B cell (primary cell): ENCODE results near the gene TBX1. TPM values are rescaled to one million over a fixed set of nuclear protein-coding genes. Genes with fewer than 3 reads are reported as not detected.

ENCODE experiments used
- ATAC-seq: fragments of 200-7000 bp; cut with Tn5 transposase; one replicate; pipeline ENCODE4 v1.10.0; 2021; ENCODE audit warnings: low read depth, mild to moderate bottlenecking, moderate number of reproducible peaks, moderate library complexity
- CTCF ChIA-PET: fragments of 350-600 bp; sonication (Branson Sonifier 250); formaldehyde crosslinking; loops from one replicate; lab custom pipeline; 2021; ENCODE audit warnings: antibody characterized with exemption, inconsistent platforms; lab: Charles Lee
- POLR2A ChIA-PET: fragments of 350-600 bp; sonication (Branson Sonifier 250); formaldehyde crosslinking; loops from one replicate; lab custom pipeline; 2021; ENCODE audit warnings: antibody characterized with exemption; lab: Charles Lee
- DNase-seq: peaks from one replicate; pipeline ENCODE4 v3.0.0; 2013
- H2AFZ ChIP-seq: 2 replicates; pipeline ENCODE4 v1.6.1; 2012; ENCODE audit warnings: mild to moderate bottlenecking, low read depth, low read length; ENCODE audit not compliant: insufficient read depth, poor library complexity, severe bottlenecking
- H3K27ac ChIP-seq, 2 donors: 1 replicate in 1 of 2; 2 replicates in 1 of 2; pipeline ENCODE4 v1.5.1; 2012 to 2013; ENCODE audit warnings: low read length in 2 of 2, mild to moderate bottlenecking in 2 of 2, moderate library complexity in 1 of 2
- H3K27me3 ChIP-seq, 4 experiments: fragments of 200-600 bp in 1 of 4; sonication (generic) in 1 of 4; replicated peaks in 1 of 4; 1 replicate in 2 of 4; 2 replicates in 2 of 4; pipeline versions ENCODE4 v1.6.1 to v1.7.0; 2013 to 2016; ENCODE audit warnings: low read length in 3 of 4, mild to moderate bottlenecking in 2 of 4, mixed read lengths in 1 of 4, moderate library complexity in 1 of 4; ENCODE audit not compliant: insufficient read depth in 4 of 4, control insufficient read depth in 3 of 4; ENCODE audit errors: control extremely low read depth in 1 of 4
- H3K36me3 ChIP-seq, 2 experiments: replicated peaks in 1 of 2; 1 replicate in 1 of 2; 2 replicates in 1 of 2; pipeline versions ENCODE4 v1.6.1 to v1.7.1; 2013; ENCODE audit warnings: low read length in 1 of 2; ENCODE audit not compliant: insufficient read depth in 2 of 2, control insufficient read depth in 1 of 2; ENCODE audit errors: control extremely low read depth in 1 of 2, extremely low read depth in 1 of 2
- H3K4me1 ChIP-seq, 2 donors: fragments of 200-600 bp in 1 of 2; sonication (generic) in 1 of 2; 1 replicate in 1 of 2; 2 replicates in 1 of 2; pipeline versions ENCODE4 v1.5.1 to v1.6.1; 2013 to 2017; ENCODE audit warnings: low read length in 2 of 2; ENCODE audit not compliant: control insufficient read depth in 2 of 2, insufficient read depth in 2 of 2
- H3K4me2 ChIP-seq: replicated peaks from 2 replicates; pipeline ENCODE3; 2012; ENCODE audit warnings: mild to moderate bottlenecking, low read depth, low read length; ENCODE audit not compliant: poor library complexity, severe bottlenecking
- H3K4me3 ChIP-seq, 5 experiments: fragments of 200-600 bp in 1 of 5; sonication (generic) in 1 of 5; 1 replicate in 3 of 5; 2 replicates in 2 of 5; pipeline versions ENCODE4 v1.5.1 to v1.7.0; 2011 to 2016; ENCODE audit warnings: low read length in 4 of 5, mild to moderate bottlenecking in 4 of 5, low read depth in 2 of 5, control low read depth in 1 of 5, moderate library complexity in 1 of 5; ENCODE audit not compliant: insufficient read depth in 1 of 5; ENCODE audit errors: control extremely low read depth in 1 of 5, extremely low read depth in 1 of 5
- H3K79me2 ChIP-seq: fragments of 200-600 bp; sonication (generic); one replicate; pipeline ENCODE4 v1.6.0; 2016; ENCODE audit warnings: low read length; ENCODE audit not compliant: control insufficient read depth, insufficient read depth
- H3K9ac ChIP-seq: fragments of 200-600 bp; sonication (generic); 2 replicates; pipeline ENCODE4 v1.6.1; 2017; ENCODE audit warnings: mild to moderate bottlenecking, low read length, moderate library complexity
- H3K9me3 ChIP-seq, 3 donors: one replicate each; pipeline versions ENCODE4 v1.6.1 to v1.7.1; 2013; ENCODE audit warnings: low read length in 2 of 3; ENCODE audit not compliant: control insufficient read depth in 2 of 3, insufficient read depth in 1 of 3; ENCODE audit errors: control extremely low read depth in 1 of 3
- H4K20me1 ChIP-seq: 2 replicates; pipeline ENCODE4 v1.6.0; 2012; ENCODE audit warnings: mild to moderate bottlenecking, low read length; ENCODE audit not compliant: insufficient read depth, control insufficient read depth, poor library complexity, severe bottlenecking
- H3K27ac Mint-ChIP-seq: one replicate; pipeline ENCODE4 v1.8.0; 2021; ENCODE audit warnings: mixed read lengths
- H3K27me3 Mint-ChIP-seq: one replicate; pipeline ENCODE4 v1.8.0; 2021; ENCODE audit warnings: mixed read lengths
- H3K4me1 Mint-ChIP-seq: one replicate; pipeline ENCODE4 v1.8.0; 2021; ENCODE audit warnings: mixed read lengths
- H3K4me3 Mint-ChIP-seq: one replicate; pipeline ENCODE4 v1.8.0; 2021; ENCODE audit warnings: mixed read lengths
- H3K9me3 Mint-ChIP-seq: one replicate; pipeline ENCODE4 v1.8.0; 2022; ENCODE audit warnings: mixed read lengths; ENCODE audit not compliant: insufficient read depth
- EZH2 ChIP-seq: IDR thresholded peaks from 2 replicates; pipeline ENCODE4 v1.6.1; 2012; ENCODE audit warnings: borderline replicate concordance, low read depth, mild to moderate bottlenecking, moderate library complexity, low read length; ENCODE audit not compliant: insufficient read depth, poor library complexity, severe bottlenecking
- WGBS: methylation state at CpG from one replicate; pipeline ENCODE4 v1.1.5; 2013; ENCODE audit warnings: missing lambda C conversion rate; ENCODE audit not compliant: insufficient coverage; 5-methylcytosine and 5-hydroxymethylcytosine counted together
- intact Hi-C: fragments of 100-400 bp; cut with micrococcal nuclease; formaldehyde crosslinking; loops from one replicate; pipeline ENCODE4 v1.10.0; 2022
- polyA plus RNA-seq: library from polyadenylated mRNA; depleted of rRNA; stranded (reverse); fragments of >200 nt; gene quantifications from 2 replicates; pipeline ENCODE4 v1.2.3, GENCODE V29; 2012
- total RNA-seq, 2 donors: library from RNA; stranded (reverse); fragments of 120-200 nt in 1 of 2; gene quantifications; 1 replicate in 1 of 2; 2 replicates in 1 of 2; pipeline versions ENCODE4 v1.2.3 to v1.2.4, GENCODE V29; 2013 to 2022
- TF ChIP-seq, protein P1 (sequence below): fragments of 200-600 bp; IDR thresholded peaks from one replicate; pipeline ENCODE4 v1.8.0; 2022; ENCODE audit warnings: antibody characterized with exemption, mild to moderate bottlenecking

TBX1 gene
- total and polyA plus RNA-seq, 2 donors (not counting 1 experiment from before 2014, with no cell fraction given) = not detected

DNA sequence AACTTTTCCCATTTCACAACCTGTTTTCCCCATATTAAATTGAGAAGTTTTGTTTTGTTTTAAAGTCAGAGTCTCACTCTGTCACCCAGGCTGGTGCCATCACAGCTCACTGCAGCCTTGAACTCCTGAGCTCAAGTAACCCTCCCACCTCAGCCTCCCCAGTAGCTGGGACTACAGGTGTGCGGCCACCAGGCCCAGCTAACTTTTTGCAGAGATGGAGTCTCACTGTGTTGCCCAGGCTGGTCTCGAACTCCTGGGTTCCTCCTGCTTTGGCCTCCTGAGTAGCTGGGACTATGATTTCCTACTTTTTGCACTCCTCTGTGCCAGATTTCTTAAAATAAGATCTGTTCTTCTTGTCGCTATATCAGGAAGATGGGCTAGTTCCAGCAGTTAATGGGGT lies 49.2 kb downstream of the TBX1 start:
- H4K20me1 ChIP-seq = no peaks in the 10 kb centered on the region
- intact Hi-C loops = no loop called here
- H3K4me2 ChIP-seq = no peak overlapping the region
- CTCF ChIA-PET = no interaction called here
- no peak overlapping the region for H3K4me3 ChIP-seq
- no peaks in the 10 kb centered on the region for H3K9me3 ChIP-seq
- H3K9ac ChIP-seq = no peak overlapping the region
- no peaks in the 10 kb centered on the region for H3K27me3 Mint-ChIP-seq
- H3K9me3 Mint-ChIP-seq = no peaks in the 10 kb centered on the region
- 96% methylated on average over 3 of the region's 3 CpGs for WGBS
- no peak overlapping the region for H3K27ac Mint-ChIP-seq
- H3K79me2 ChIP-seq = no peaks in the 10 kb centered on the region
- no peaks in the 10 kb centered on the region for H3K27me3 ChIP-seq
- no peak overlapping the region for H3K4me3 Mint-ChIP-seq
- H3K36me3 ChIP-seq = peaks cover 0 to 9% of the 10 kb centered on the region in 2 experiments
- no peaks in the 10 kb centered on the region for H3K4me1 ChIP-seq
- no peak for TF ChIP-seq EZH2
- TF ChIP-seq, protein P1, sequence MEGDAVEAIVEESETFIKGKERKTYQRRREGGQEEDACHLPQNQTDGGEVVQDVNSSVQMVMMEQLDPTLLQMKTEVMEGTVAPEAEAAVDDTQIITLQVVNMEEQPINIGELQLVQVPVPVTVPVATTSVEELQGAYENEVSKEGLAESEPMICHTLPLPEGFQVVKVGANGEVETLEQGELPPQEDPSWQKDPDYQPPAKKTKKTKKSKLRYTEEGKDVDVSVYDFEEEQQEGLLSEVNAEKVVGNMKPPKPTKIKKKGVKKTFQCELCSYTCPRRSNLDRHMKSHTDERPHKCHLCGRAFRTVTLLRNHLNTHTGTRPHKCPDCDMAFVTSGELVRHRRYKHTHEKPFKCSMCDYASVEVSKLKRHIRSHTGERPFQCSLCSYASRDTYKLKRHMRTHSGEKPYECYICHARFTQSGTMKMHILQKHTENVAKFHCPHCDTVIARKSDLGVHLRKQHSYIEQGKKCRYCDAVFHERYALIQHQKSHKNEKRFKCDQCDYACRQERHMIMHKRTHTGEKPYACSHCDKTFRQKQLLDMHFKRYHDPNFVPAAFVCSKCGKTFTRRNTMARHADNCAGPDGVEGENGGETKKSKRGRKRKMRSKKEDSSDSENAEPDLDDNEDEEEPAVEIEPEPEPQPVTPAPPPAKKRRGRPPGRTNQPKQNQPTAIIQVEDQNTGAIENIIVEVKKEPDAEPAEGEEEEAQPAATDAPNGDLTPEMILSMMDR = no peak
- no peaks in the 10 kb centered on the region for H3K4me1 Mint-ChIP-seq
- POLR2A ChIA-PET = no interaction called here
- DNase-seq (no peak), ATAC-seq (no peak)
- H2AFZ ChIP-seq = no peak overlapping the region
- H3K27ac ChIP-seq = no peak overlapping the region

DNA sequence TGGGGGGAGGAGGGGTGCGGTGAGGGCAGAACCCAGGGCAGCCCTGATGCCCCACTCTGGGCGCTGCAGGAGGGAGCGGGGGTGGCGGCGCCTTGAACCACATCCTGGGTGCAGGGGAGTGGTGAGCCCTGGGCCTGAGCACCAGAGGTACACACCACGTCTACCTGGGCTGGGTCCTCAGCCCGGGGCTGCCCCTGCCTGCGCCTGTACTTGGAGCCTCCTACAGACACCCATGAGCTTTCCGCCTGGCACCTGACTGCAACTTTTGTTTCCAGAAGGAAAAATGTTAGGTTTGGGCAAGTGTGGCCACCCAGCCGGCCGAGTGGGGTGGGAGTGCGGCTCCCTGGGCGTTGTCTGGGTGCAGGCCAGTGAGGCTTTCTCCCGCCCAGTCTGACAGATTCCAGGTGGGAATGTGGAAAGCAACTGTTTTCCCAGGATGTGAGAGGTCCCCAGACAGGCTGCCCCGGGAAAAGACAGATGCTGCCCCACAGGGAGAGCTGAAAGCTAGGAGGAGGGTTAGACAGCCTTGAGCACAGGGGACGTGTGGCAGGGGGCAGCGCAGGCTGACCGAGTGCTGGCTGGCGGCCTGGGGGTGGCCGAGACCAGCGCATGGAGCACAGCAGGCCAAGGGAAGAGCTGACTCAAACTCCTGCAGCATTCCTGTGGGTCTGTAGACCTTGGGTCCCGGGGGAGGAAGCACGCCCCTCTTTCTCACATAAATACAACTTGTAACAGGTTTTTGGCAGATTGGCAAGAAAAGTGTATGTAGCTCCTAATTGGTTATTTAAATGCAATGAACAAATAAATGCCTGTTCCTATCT lies 50.0 kb downstream of the TBX1 start:
- ChIA-PET POLR2A (no interaction called here), CTCF (interaction anchor here (0.5 kb wide), 1 partner anchor 88 kb away, joined by 3 read pairs; no protein-coding TSS in a partner anchor)
- intact Hi-C loops = no loop called here
- Histone ChIP-seq H3K9me3 (no peaks in the 10 kb centered on the region), H3K36me3 (peaks cover 0 to 9% of the 10 kb centered on the region in 2 experiments), H2AFZ (no peak overlapping the region), H3K79me2 (no peaks in the 10 kb centered on the region), H4K20me1 (no peaks in the 10 kb centered on the region), H3K9ac (no peak overlapping the region), H3K4me3 (no peak overlapping the region), H3K4me1 (no peaks in the 10 kb centered on the region), H3K27ac (no peak overlapping the region), H3K4me2 (no peak overlapping the region), H3K27me3 (no peaks in the 10 kb centered on the region)
- TF ChIP-seq, protein P1 = no peak
- TF ChIP-seq EZH2 = no peak
- Mint-ChIP-seq H3K9me3 (no peaks in the 10 kb centered on the region), H3K27me3 (no peaks in the 10 kb centered on the region), H3K27ac (no peak overlapping the region), H3K4me3 (no peak overlapping the region), H3K4me1 (no peaks in the 10 kb centered on the region)
- WGBS = 96% methylated on average over 19 of the region's 23 CpGs
- DNase-seq = no peak
- ATAC-seq = no peak
